Activated T-cell treated with anti-CD3 and anti-CD28 coated beads, Interleukin-2, amount 50 U/mL, for 24 hours (primary cell): ENCODE measurements around the gene HEATR5B.
A peak's percentile ranks its signal among the peaks of the same experiment; 100 is the strongest.

Source experiments
- DNase-seq: peaks from one replicate; pipeline ENCODE4 v3.0.0-alpha.2; 2020
- H3K27ac Mint-ChIP-seq: 2 replicates; pipeline ENCODE4 v1.8.0; 2020; ENCODE audit warnings: mild to moderate bottlenecking, mixed read lengths
- H3K27me3 Mint-ChIP-seq: 2 replicates; pipeline ENCODE4 v1.8.0; 2020; ENCODE audit warnings: mixed read lengths
- H3K36me3 Mint-ChIP-seq: 2 replicates; pipeline ENCODE4 v1.8.0; 2020; ENCODE audit warnings: low read depth, mixed read lengths
- H3K4me1 Mint-ChIP-seq: 2 replicates; pipeline ENCODE4 v1.8.0; 2020; ENCODE audit warnings: low read depth, mixed read lengths
- H3K4me3 Mint-ChIP-seq: 2 replicates; pipeline ENCODE4 v1.8.0; 2020; ENCODE audit warnings: mild to moderate bottlenecking, moderate library complexity, mixed read lengths
- H3K9me3 Mint-ChIP-seq: 2 replicates; pipeline ENCODE4 v1.8.0; 2020; ENCODE audit warnings: mixed read lengths

HEATR5B gene

GRCh38 chr2:37091873-37092272, 7.7 kb upstream of the HEATR5B start:
- H3K27ac Mint-ChIP-seq: no peak overlapping the region
- no peak overlapping the region for H3K4me3 Mint-ChIP-seq
- DNase-seq: no peak
- H3K4me1 Mint-ChIP-seq: peaks cover 4% of the 10 kb centered on the region
- H3K27me3 Mint-ChIP-seq: no peaks in the 10 kb centered on the region
- no peaks in the 10 kb centered on the region for H3K9me3 Mint-ChIP-seq
- H3K36me3 Mint-ChIP-seq: peaks cover 79% of the 10 kb centered on the region

- peaks cover 6% of the 10 kb centered on the region for H3K4me1 Mint-ChIP-seq
- H3K27ac Mint-ChIP-seq: no peak overlapping the region
- no peak for DNase-seq
- peaks cover 62% of the 10 kb centered on the region for H3K36me3 Mint-ChIP-seq
- H3K4me3 Mint-ChIP-seq: no peak overlapping the region
- H3K27me3 Mint-ChIP-seq: no peaks in the 10 kb centered on the region
- H3K9me3 Mint-ChIP-seq: no peaks in the 10 kb centered on the region
These were observed 5.9 kb upstream of the HEATR5B start for GRCh38 chr2:37090019-37090477.

GRCh38 chr2:37085731-37086147, 1.6 kb upstream of the HEATR5B start:
- peaks cover 46% of the 10 kb centered on the region for H3K36me3 Mint-ChIP-seq
- H3K4me3 Mint-ChIP-seq: no peak overlapping the region
- H3K27ac Mint-ChIP-seq: peak overlapping the region; percentile 53
- no peak for DNase-seq
- H3K4me1 Mint-ChIP-seq: peaks cover 35% of the 10 kb centered on the region
- H3K9me3 Mint-ChIP-seq: no peaks in the 10 kb centered on the region
- H3K27me3 Mint-ChIP-seq: no peaks in the 10 kb centered on the region

- peaks cover 47% of the 10 kb centered on the region for H3K36me3 Mint-ChIP-seq
- no peak overlapping the region for H3K27ac Mint-ChIP-seq
- no peaks in the 10 kb centered on the region for H3K9me3 Mint-ChIP-seq
- H3K4me3 Mint-ChIP-seq: no peak overlapping the region
- H3K27me3 Mint-ChIP-seq: no peaks in the 10 kb centered on the region
- H3K4me1 Mint-ChIP-seq: peaks cover 44% of the 10 kb centered on the region
- no peak for DNase-seq
These were observed 625 bp upstream of the HEATR5B start for GRCh38 chr2:37084797-37085196.

GRCh38 chr2:37080689-37081088, 3.5 kb downstream of the HEATR5B start:
- Mint-ChIP-seq H3K9me3 (no peaks in the 10 kb centered on the region), H3K4me3 (peak overlapping the region; percentile 38), H3K36me3 (peaks cover 60% of the 10 kb centered on the region), H3K27ac (peak overlapping the region; percentile 77), H3K4me1 (peaks cover 63% of the 10 kb centered on the region), H3K27me3 (no peaks in the 10 kb centered on the region)
- no peak for DNase-seq

- no peak for DNase-seq
- Mint-ChIP-seq H3K4me3 (peak overlapping the region; percentile 38), H3K36me3 (peaks cover 64% of the 10 kb centered on the region), H3K9me3 (no peaks in the 10 kb centered on the region), H3K4me1 (peaks cover 63% of the 10 kb centered on the region), H3K27me3 (no peaks in the 10 kb centered on the region), H3K27ac (peak overlapping the region; percentile 77)
These were observed 3.9 kb downstream of the HEATR5B start for GRCh38 chr2:37080266-37080665.

- Mint-ChIP-seq H3K4me1 (peaks cover 21% of the 10 kb centered on the region), H3K27me3 (no peaks in the 10 kb centered on the region), H3K27ac (no peak overlapping the region), H3K4me3 (no peak overlapping the region), H3K9me3 (no peaks in the 10 kb centered on the region), H3K36me3 (peaks cover 75% of the 10 kb centered on the region)
- DNase-seq: no peak
These were observed 13.2 kb downstream of the HEATR5B start for GRCh38 chr2:37070931-37071330.

GRCh38 chr2:37068686-37069085, 15.5 kb downstream of the HEATR5B start:
- Mint-ChIP-seq H3K27ac (no peak overlapping the region), H3K4me3 (no peak overlapping the region), H3K27me3 (no peaks in the 10 kb centered on the region), H3K9me3 (no peaks in the 10 kb centered on the region), H3K4me1 (peaks cover 12% of the 10 kb centered on the region), H3K36me3 (peaks cover 79% of the 10 kb centered on the region)
- DNase-seq: no peak

GRCh38 chr2:37061776-37062175, 22.4 kb downstream of the HEATR5B start:
- no peaks in the 10 kb centered on the region for H3K9me3 Mint-ChIP-seq
- H3K4me1 Mint-ChIP-seq: peaks cover 2% of the 10 kb centered on the region
- H3K36me3 Mint-ChIP-seq: peaks cover 78% of the 10 kb centered on the region
- H3K27ac Mint-ChIP-seq: no peak overlapping the region
- no peak for DNase-seq
- no peak overlapping the region for H3K4me3 Mint-ChIP-seq
- no peaks in the 10 kb centered on the region for H3K27me3 Mint-ChIP-seq

GRCh38 chr2:37061013-37061711, 23.0 kb downstream of the HEATR5B start:
- DNase-seq: no peak
- peaks cover 80% of the 10 kb centered on the region for H3K36me3 Mint-ChIP-seq
- no peak overlapping the region for H3K4me3 Mint-ChIP-seq
- H3K4me1 Mint-ChIP-seq: peaks cover 2% of the 10 kb centered on the region
- H3K27me3 Mint-ChIP-seq: no peaks in the 10 kb centered on the region
- H3K9me3 Mint-ChIP-seq: no peaks in the 10 kb centered on the region
- H3K27ac Mint-ChIP-seq: no peak overlapping the region

- Mint-ChIP-seq H3K36me3 (peaks cover 80% of the 10 kb centered on the region), H3K27ac (peak overlapping the region; percentile 34), H3K27me3 (no peaks in the 10 kb centered on the region), H3K9me3 (no peaks in the 10 kb centered on the region), H3K4me1 (peaks cover 2% of the 10 kb centered on the region), H3K4me3 (no peak overlapping the region)
- DNase-seq: no peak
These were observed 23.7 kb downstream of the HEATR5B start for GRCh38 chr2:37060446-37060845.

GRCh38 chr2:37059841-37060240, 24.3 kb downstream of the HEATR5B start:
- no peak overlapping the region for H3K4me3 Mint-ChIP-seq
- H3K27ac Mint-ChIP-seq: no peak overlapping the region
- H3K9me3 Mint-ChIP-seq: no peaks in the 10 kb centered on the region
- DNase-seq: no peak
- H3K36me3 Mint-ChIP-seq: peaks cover 79% of the 10 kb centered on the region
- H3K4me1 Mint-ChIP-seq: peaks cover 2% of the 10 kb centered on the region
- H3K27me3 Mint-ChIP-seq: no peaks in the 10 kb centered on the region

GRCh38 chr2:37052600-37053332, 31.4 kb downstream of the HEATR5B start:
- Mint-ChIP-seq H3K4me3 (no peak overlapping the region), H3K27me3 (no peaks in the 10 kb centered on the region), H3K36me3 (peaks cover 76% of the 10 kb centered on the region), H3K27ac (no peak overlapping the region), H3K9me3 (no peaks in the 10 kb centered on the region), H3K4me1 (no peaks in the 10 kb centered on the region)
- no peak for DNase-seq

- no peak for DNase-seq
- Mint-ChIP-seq H3K4me3 (no peak overlapping the region), H3K4me1 (no peaks in the 10 kb centered on the region), H3K27ac (no peak overlapping the region), H3K27me3 (no peaks in the 10 kb centered on the region), H3K9me3 (no peaks in the 10 kb centered on the region), H3K36me3 (peaks cover 60% of the 10 kb centered on the region)
These were observed 44.6 kb downstream of the HEATR5B start for GRCh38 chr2:37039580-37039979.

GRCh38 chr2:37037771-37038170, 46.4 kb downstream of the HEATR5B start:
- DNase-seq: no peak
- no peak overlapping the region for H3K27ac Mint-ChIP-seq
- H3K9me3 Mint-ChIP-seq: no peaks in the 10 kb centered on the region
- no peaks in the 10 kb centered on the region for H3K4me1 Mint-ChIP-seq
- H3K4me3 Mint-ChIP-seq: no peak overlapping the region
- H3K36me3 Mint-ChIP-seq: peaks cover 52% of the 10 kb centered on the region
- H3K27me3 Mint-ChIP-seq: no peaks in the 10 kb centered on the region
